Stimulated activated naive CD4-positive, alpha-beta T cell (primary cell): ENCODE data around the gene MCTP1.
"Not testable (repeated sequence)": the region's sequence is repeated elsewhere in the genome, so short reads cannot be mapped to it uniquely, and the experiment has no call there.

ENCODE experiments used
- DNase-seq, 6 experiments: peaks; one replicate each; lab custom pipeline; 2025; lab: John Stamatoyannopoulos, UW

The MCTP1 gene

GRCh38 chr5:95178046-95178651 lies 106.7 kb downstream of the MCTP1 start:
- DNase-seq, result no peak

GRCh38 chr5:95177456-95177855 lies 107.4 kb downstream of the MCTP1 start:
- no peak for DNase-seq

GRCh38 chr5:95175106-95175505 lies 109.8 kb downstream of the MCTP1 start:
- no peak for DNase-seq

GRCh38 chr5:95172659-95173058 lies 112.2 kb downstream of the MCTP1 start:
- DNase-seq, result no peak

- DNase-seq, result no peak
Observed at GRCh38 chr5:95164861-95165260, 120.0 kb downstream of the MCTP1 start.

- no peak for DNase-seq
Observed at GRCh38 chr5:95163079-95163478, 121.8 kb downstream of the MCTP1 start.

GRCh38 chr5:95162231-95162992 lies 122.5 kb downstream of the MCTP1 start:
- no peak for DNase-seq

- no peak for DNase-seq
Observed at GRCh38 chr5:95159603-95160002, 125.3 kb downstream of the MCTP1 start.

- DNase-seq, result no peak
Observed at GRCh38 chr5:95155888-95156287, 129.0 kb downstream of the MCTP1 start.

GRCh38 chr5:95153511-95153910 lies 131.4 kb downstream of the MCTP1 start:
- no peak for DNase-seq

- no peak for DNase-seq
Observed at GRCh38 chr5:95152535-95152934, 132.4 kb downstream of the MCTP1 start.

- no peak for DNase-seq
Observed at GRCh38 chr5:95152131-95152530, 132.8 kb downstream of the MCTP1 start.

- no peak for DNase-seq
Observed at GRCh38 chr5:95151694-95152093, 133.2 kb downstream of the MCTP1 start.

- no peak for DNase-seq
Observed at GRCh38 chr5:95149387-95149786, 135.5 kb downstream of the MCTP1 start.

GRCh38 chr5:95148453-95148852 lies 136.4 kb downstream of the MCTP1 start:
- no peak for DNase-seq

- not testable (repeated sequence) for DNase-seq
Observed at GRCh38 chr5:95143858-95144257, 141.0 kb downstream of the MCTP1 start.

GRCh38 chr5:95142145-95142544 lies 142.7 kb downstream of the MCTP1 start:
- DNase-seq, result no peak

GRCh38 chr5:95141141-95141540 lies 143.8 kb downstream of the MCTP1 start:
- no peak for DNase-seq

- no peak for DNase-seq
Observed at GRCh38 chr5:95134326-95134725, 150.6 kb downstream of the MCTP1 start.

- DNase-seq, result no peak
Observed at GRCh38 chr5:95132096-95132495, 152.8 kb downstream of the MCTP1 start.

- no peak for DNase-seq
Observed at GRCh38 chr5:95130941-95131340, 154.0 kb downstream of the MCTP1 start.

- DNase-seq, result no peak
Observed at GRCh38 chr5:95124731-95125130, 160.2 kb downstream of the MCTP1 start.

GRCh38 chr5:95124101-95124500 lies 160.8 kb downstream of the MCTP1 start:
- no peak for DNase-seq

- DNase-seq, result no peak
Observed at GRCh38 chr5:95114902-95115301, 170.0 kb downstream of the MCTP1 start.
